ENCODE measurements around the gene SNAP47.

DNA sequence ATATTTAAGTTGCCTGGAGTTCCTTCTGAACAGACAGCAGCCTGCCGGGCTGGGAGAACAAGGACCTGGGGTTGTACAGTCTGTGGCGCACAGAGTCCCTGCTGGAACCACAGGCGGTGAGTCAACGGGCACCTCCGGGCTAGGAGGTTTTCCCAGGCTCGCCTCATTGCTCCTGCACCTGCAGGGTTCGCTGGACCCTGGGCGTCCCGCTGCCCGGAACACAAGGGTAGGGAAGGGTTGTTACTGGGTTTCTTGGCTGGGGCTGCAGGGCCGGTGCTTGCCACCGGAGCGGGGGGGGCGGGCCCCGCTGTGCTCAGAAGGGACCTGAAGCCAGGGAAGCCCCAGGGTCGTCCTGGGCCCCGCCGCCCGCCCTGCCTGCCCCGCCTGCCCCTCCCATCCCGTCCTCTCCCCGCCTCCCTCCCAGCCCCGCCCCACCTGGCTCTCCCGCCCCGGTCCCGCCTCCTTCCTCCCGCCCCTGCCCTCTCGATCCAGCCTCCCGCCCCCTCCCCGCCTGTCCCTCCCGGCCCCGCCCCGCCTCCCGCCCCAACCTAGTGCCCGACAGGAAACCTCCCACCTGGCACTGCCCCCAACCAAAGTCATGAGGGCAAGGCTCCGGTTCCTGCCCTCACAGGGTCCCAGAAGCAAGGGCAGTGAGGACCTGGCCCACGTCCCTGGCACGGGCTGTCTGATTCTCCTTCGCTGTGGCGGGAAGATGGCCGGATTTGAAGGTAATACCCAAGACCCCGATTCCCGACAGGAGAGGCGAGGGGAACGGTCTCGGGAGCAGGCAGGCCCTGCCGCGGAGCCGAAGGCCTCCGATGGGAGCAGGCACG lies 7.0 kb upstream of the SNAP47 start:
- TF ChIP-seq RXRA (IDR thresholded peaks at IDR 0.05; ENCODE audit: borderline replicate concordance, low read depth) (no peak), EP300 (IDR thresholded peaks at IDR 0.05; ENCODE audit: borderline replicate concordance in 1 of 2, low read depth in 1 of 2, low read length in 1 of 2) (no peak)
